A549 (cell line): ENCODE data around the gene ELF4. TPM values are rescaled to one million over a fixed set of nuclear protein-coding genes. Genes with fewer than 3 reads are reported as not detected.

Experiments used
- ATAC-seq, 2 experiments: fragments of 200-7000 bp in 1 of 2; fragments of >200 bp in 1 of 2; cut with Nextera tagmentation in 1 of 2; cut with Tn5 transposase in 1 of 2; 3 replicates each; pipeline versions ENCODE4 v1.8.0 to v1.9.1; 2018 to 2020; ENCODE audit warnings: mild to moderate bottlenecking in 1 of 2, moderate library complexity in 1 of 2
- CTCF ChIA-PET: fragments of 300-600 bp; sonication (Branson Sonifier 250); formaldehyde crosslinking; extraction: SDS; loops from one replicate; lab custom pipeline; 2021; ENCODE audit warnings: antibody characterized with exemption, inconsistent platforms; lab: Yijun Ruan, JAX
- POLR2A ChIA-PET: fragments of 350-600 bp; formaldehyde crosslinking; extraction: SDS; loops from one replicate; lab custom pipeline; 2021; ENCODE audit warnings: antibody characterized with exemption, inconsistent platforms; lab: Yijun Ruan, JAX
- DNase-seq, 2 experiments: peaks; one replicate each; pipeline versions ENCODE4 v3.0.0 to v3.0.0-alpha.2; 2011 to 2016; ENCODE audit warnings: low read depth in 1 of 2, low spot score in 1 of 2
- FAIRE-seq: peaks from 2 replicates; lab custom pipeline; 2011; peaks lifted over from hg19 to GRCh38; lab: Jason Lieb, UNC
- H3K27ac ChIP-seq, 2 experiments: fragments of >200 bp; sonication (Bioruptor Twin); formaldehyde crosslinking; 3 replicates each; pipeline ENCODE4 v1.5.1; 2016 to 2017
- H3K4me1 ChIP-seq: fragments of >200 bp; sonication (Bioruptor Twin); formaldehyde crosslinking; 3 replicates; pipeline ENCODE4 v1.6.1; 2016
- H3K4me2 ChIP-seq: fragments of >200 bp; sonication (Bioruptor Twin); formaldehyde crosslinking; 3 replicates; pipeline ENCODE4 v1.6.1; 2016
- H3K4me3 ChIP-seq: fragments of >200 bp; sonication (Bioruptor Twin); formaldehyde crosslinking; 3 replicates; pipeline ENCODE4 v1.5.1; 2016
- H3K9me3 ChIP-seq: fragments of >200 bp; sonication (Bioruptor Twin); formaldehyde crosslinking; 3 replicates; pipeline ENCODE4 v1.6.1; 2016
- BHLHE40 ChIP-seq: IDR thresholded peaks from 2 replicates; pipeline ENCODE4 v1.6.1; 2012; ENCODE audit warnings: low read depth, low read length, inconsistent platforms
- CHD4 ChIP-seq: fragments of 200-600 bp; sonication (generic); IDR thresholded peaks from 2 replicates; pipeline ENCODE4 v1.6.1; 2016; ENCODE audit warnings: antibody characterized with exemption, mild to moderate bottlenecking, borderline replicate concordance
- FOXS1 ChIP-seq: fragments of 250-450 bp; sonication (Bioruptor Pico); IDR thresholded peaks from 2 replicates; pipeline ENCODE4 v1.5.0; 2020; ENCODE audit warnings: mild to moderate bottlenecking, moderate library complexity
- GATA3 ChIP-seq: IDR thresholded peaks from 2 replicates; pipeline ENCODE4 v1.6.1; 2012; ENCODE audit warnings: borderline replicate concordance
- HDAC2 ChIP-seq: fragments of 200-600 bp; sonication (generic); IDR thresholded peaks from 2 replicates; pipeline ENCODE4 v1.6.1; 2016
- HOXA7 ChIP-seq: fragments of 250-450 bp; sonication (Bioruptor Pico); IDR thresholded peaks from 2 replicates; pipeline ENCODE4 v1.5.0; 2020; ENCODE audit warnings: mild to moderate bottlenecking, moderate library complexity
- HOXB5 ChIP-seq: fragments of 250-450 bp; sonication (Bioruptor Pico); IDR thresholded peaks from 2 replicates; pipeline ENCODE4 v1.5.0; 2020; ENCODE audit warnings: mild to moderate bottlenecking, moderate library complexity
- KDM1A ChIP-seq: fragments of 200-600 bp; sonication (generic); IDR thresholded peaks from 2 replicates; pipeline ENCODE4 v1.6.1; 2016; ENCODE audit warnings: low read depth, mild to moderate bottlenecking
- MAZ ChIP-seq: fragments of 150-350 bp; IDR thresholded peaks from 2 replicates; pipeline ENCODE4 v1.6.1; 2014; ENCODE audit warnings: antibody characterized with exemption, low read depth, low read length, borderline replicate concordance
- MYC ChIP-seq: IDR thresholded peaks from 2 replicates; pipeline ENCODE4 v1.6.1; 2012; ENCODE audit warnings: mild to moderate bottlenecking, inconsistent platforms, low read length, improper control_type of control experiment, borderline replicate concordance
- NR3C1 ChIP-seq: fragments of >200 bp; sonication (Bioruptor Twin); formaldehyde crosslinking; IDR thresholded peaks from 3 replicates; pipeline ENCODE4 v1.6.1; 2017
- POLR2A ChIP-seq: IDR thresholded peaks from 2 replicates; pipeline ENCODE4 v1.6.1; 2012; ENCODE audit warnings: mild to moderate bottlenecking, low read length
- RARB ChIP-seq: fragments of 250-450 bp; sonication (Bioruptor Pico); IDR thresholded peaks from 2 replicates; pipeline ENCODE4 v1.8.0; 2021; ENCODE audit warnings: mild to moderate bottlenecking, moderate library complexity
- RCOR1 ChIP-seq: fragments of 150-350 bp; IDR thresholded peaks from 2 replicates; pipeline ENCODE4 v1.6.1; 2014; ENCODE audit warnings: antibody characterized with exemption, low read length, low read depth
- RFX5 ChIP-seq: fragments of 450-650 bp; IDR thresholded peaks from 2 replicates; pipeline ENCODE4 v1.7.1; 2014; ENCODE audit warnings: antibody characterized with exemption, mild to moderate bottlenecking, moderate library complexity
- SMC3 ChIP-seq: fragments of >200 bp; sonication (Bioruptor Twin); formaldehyde crosslinking; IDR thresholded peaks from 3 replicates; pipeline ENCODE4 v1.6.1; 2018; ENCODE audit warnings: inconsistent platforms
- TFCP2L1 ChIP-seq: fragments of 250-450 bp; sonication (Bioruptor Pico); IDR thresholded peaks from 2 replicates; pipeline ENCODE4 v1.5.0; 2021; ENCODE audit warnings: mild to moderate bottlenecking
- ZC3H11A ChIP-seq: fragments of 450-650 bp; IDR thresholded peaks from 2 replicates; pipeline ENCODE4 v1.6.1; 2014; ENCODE audit warnings: antibody characterized with exemption, mild to moderate bottlenecking
- ZFP36 ChIP-seq: fragments of 450-650 bp; IDR thresholded peaks from 2 replicates; pipeline ENCODE4 v1.6.1; 2014; ENCODE audit warnings: borderline replicate concordance; ENCODE audit not compliant: partially characterized antibody
- WGBS: methylation state at CpG from one replicate; pipeline ENCODE4 v1.1.6; 2017; ENCODE audit errors: missing lambda C conversion rate; 5-methylcytosine and 5-hydroxymethylcytosine counted together
- polyA plus RNA-seq, 4 experiments: library from polyadenylated mRNA; depleted of rRNA in 3 of 4; stranded (reverse); fragments of >200 nt; fragmentation: RNase III in 1 of 4; extraction: RNeasy Plus Mini Kit Qiagen cat#74134 plus additional on column Dnase treatment in 1 of 4; gene quantifications; 2 replicates in 3 of 4; 3 replicates in 1 of 4; pipeline ENCODE4 v1.2.3, GENCODE V29; 2011 to 2017
- TF ChIP-seq, protein P1 (sequence below): fragments of >200 bp; sonication (Bioruptor Twin); formaldehyde crosslinking; IDR thresholded peaks from 3 replicates; pipeline ENCODE4 v1.6.1; 2016
- TF ChIP-seq, protein P2 (sequence below): fragments of >200 bp; sonication (Bioruptor Twin); formaldehyde crosslinking; IDR thresholded peaks from 2 replicates; pipeline ENCODE4 v1.6.1; 2016
- TF ChIP-seq, protein P3 (sequence below): fragments of 450-650 bp; IDR thresholded peaks from 2 replicates; pipeline ENCODE4 v1.6.1; 2014; ENCODE audit warnings: antibody characterized with exemption
- TF ChIP-seq, protein P4 (sequence below): fragments of >200 bp; sonication (Bioruptor Twin); formaldehyde crosslinking; IDR thresholded peaks from 3 replicates; pipeline ENCODE4 v1.5.1; 2016
- TF ChIP-seq, protein P5 (sequence below): fragments of 250-450 bp; sonication (Bioruptor Pico); IDR thresholded peaks from 2 replicates; pipeline ENCODE4 v1.5.0; 2020; ENCODE audit warnings: low read depth, mild to moderate bottlenecking, moderate library complexity
- TF ChIP-seq, protein P6 (sequence below): IDR thresholded peaks from 2 replicates; pipeline ENCODE4 v1.6.1; 2012

ELF4 gene
- polyA plus RNA-seq, 2 of the 4 experiments (the other 2 are of a cell fraction), result 16.0 to 18.0 TPM

DNA sequence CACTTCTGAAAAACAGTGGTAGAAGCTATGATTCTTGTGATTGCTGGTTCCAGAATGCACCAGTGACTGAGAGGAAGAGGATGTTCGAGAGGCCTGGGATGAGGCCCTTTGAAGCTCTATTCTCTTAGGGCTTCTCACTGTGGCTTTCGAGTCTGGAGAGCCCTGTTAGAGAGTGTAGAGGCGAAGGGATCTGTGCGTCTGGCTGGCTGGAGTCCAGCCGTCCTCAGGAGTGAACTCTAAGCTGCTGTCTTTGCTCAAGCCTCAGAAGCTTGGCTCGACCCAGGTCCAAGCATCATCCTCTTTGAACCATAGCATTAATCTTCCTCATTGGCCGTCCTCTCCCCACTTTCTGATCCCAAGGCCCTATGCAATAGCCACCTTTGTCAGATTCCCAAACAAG lies 51.6 kb downstream of the ELF4 start:
- FAIRE-seq (no peak), DNase-seq (no peak), ATAC-seq (no peak)
- Histone ChIP-seq H3K4me2 (no peak overlapping the region), H3K4me3 (no peak overlapping the region), H3K4me1 (peaks cover 5% of the 10 kb centered on the region; the same call in 1 of the 3 replicates), H3K27ac (no peak overlapping the region), H3K9me3 (no peaks in the 10 kb centered on the region)
- POLR2A ChIA-PET, result no interaction called here
- CTCF ChIA-PET, result interaction anchor here (1.1 to 2.5 kb wide), 2 partner anchors 19 to 458 kb away, joined by 4 to 23 read pairs; no protein-coding TSS in a partner anchor
- WGBS, result 92% methylated on average over 5 of the region's 7 CpGs
- TF ChIP-seq GATA3 (no peak), RFX5 (no peak), CHD4 (no peak), KDM1A (no peak), ZFP36 (no peak), HDAC2 (no peak), HOXB5 (no peak), TFCP2L1 (no peak), HOXA7 (CRISPR knock-in tag) (no peak), RARB (CRISPR knock-in tag) (no peak)

DNA sequence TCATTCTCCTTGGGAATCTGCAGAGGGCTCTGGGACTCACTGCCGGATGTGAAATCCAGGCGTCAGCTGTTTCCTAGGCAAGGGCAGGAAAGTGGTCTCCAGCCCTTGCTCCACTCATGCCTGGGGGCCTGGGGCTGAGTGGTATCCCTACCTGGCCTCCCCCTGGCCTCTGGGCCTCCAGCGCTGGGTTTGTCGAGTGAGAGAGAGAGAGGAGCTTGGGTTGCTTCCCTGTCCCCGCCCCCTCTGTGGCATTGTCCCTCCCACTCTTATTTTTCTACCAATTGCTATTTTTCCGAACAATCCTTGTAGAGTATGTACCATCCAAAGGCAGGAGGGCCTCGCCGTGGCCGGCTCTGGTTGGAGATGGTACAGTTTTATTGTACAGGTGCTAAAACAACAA lies 53.1 kb downstream of the ELF4 start:
- no peaks in the 10 kb centered on the region for H3K9me3 ChIP-seq
- DNase-seq, result no peak
- no peak for FAIRE-seq
- ATAC-seq, result no peak
- H3K4me2 ChIP-seq, result no peak overlapping the region
- H3K4me3 ChIP-seq, result no peak overlapping the region
- no peak overlapping the region for H3K27ac ChIP-seq
- H3K4me1 ChIP-seq, result peaks cover 5% of the 10 kb centered on the region; the same call in 1 of the 3 replicates
- CTCF ChIA-PET, result no interaction called here
- WGBS, result 74% methylated on average over 7 of the region's 9 CpGs
- POLR2A ChIA-PET, result no interaction called here
- TF ChIP-seq FOXS1 (CRISPR knock-in tag), result no peak
- TF ChIP-seq MYC, result no peak
- no peak for TF ChIP-seq GATA3
- TF ChIP-seq, protein P1, sequence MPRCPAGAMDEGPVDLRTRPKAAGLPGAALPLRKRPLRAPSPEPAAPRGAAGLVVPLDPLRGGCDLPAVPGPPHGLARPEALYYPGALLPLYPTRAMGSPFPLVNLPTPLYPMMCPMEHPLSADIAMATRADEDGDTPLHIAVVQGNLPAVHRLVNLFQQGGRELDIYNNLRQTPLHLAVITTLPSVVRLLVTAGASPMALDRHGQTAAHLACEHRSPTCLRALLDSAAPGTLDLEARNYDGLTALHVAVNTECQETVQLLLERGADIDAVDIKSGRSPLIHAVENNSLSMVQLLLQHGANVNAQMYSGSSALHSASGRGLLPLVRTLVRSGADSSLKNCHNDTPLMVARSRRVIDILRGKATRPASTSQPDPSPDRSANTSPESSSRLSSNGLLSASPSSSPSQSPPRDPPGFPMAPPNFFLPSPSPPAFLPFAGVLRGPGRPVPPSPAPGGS, result no peak
- TF ChIP-seq RCOR1, result no peak
- TF ChIP-seq, protein P2, sequence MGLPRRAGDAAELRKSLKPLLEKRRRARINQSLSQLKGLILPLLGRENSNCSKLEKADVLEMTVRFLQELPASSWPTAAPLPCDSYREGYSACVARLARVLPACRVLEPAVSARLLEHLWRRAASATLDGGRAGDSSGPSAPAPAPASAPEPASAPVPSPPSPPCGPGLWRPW, result no peak
- TF ChIP-seq, protein P3, sequence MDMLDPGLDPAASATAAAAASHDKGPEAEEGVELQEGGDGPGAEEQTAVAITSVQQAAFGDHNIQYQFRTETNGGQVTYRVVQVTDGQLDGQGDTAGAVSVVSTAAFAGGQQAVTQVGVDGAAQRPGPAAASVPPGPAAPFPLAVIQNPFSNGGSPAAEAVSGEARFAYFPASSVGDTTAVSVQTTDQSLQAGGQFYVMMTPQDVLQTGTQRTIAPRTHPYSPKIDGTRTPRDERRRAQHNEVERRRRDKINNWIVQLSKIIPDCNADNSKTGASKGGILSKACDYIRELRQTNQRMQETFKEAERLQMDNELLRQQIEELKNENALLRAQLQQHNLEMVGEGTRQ, result no peak
- TF ChIP-seq NR3C1, result no peak
- no peak for TF ChIP-seq MAZ
- TF ChIP-seq, protein P4, sequence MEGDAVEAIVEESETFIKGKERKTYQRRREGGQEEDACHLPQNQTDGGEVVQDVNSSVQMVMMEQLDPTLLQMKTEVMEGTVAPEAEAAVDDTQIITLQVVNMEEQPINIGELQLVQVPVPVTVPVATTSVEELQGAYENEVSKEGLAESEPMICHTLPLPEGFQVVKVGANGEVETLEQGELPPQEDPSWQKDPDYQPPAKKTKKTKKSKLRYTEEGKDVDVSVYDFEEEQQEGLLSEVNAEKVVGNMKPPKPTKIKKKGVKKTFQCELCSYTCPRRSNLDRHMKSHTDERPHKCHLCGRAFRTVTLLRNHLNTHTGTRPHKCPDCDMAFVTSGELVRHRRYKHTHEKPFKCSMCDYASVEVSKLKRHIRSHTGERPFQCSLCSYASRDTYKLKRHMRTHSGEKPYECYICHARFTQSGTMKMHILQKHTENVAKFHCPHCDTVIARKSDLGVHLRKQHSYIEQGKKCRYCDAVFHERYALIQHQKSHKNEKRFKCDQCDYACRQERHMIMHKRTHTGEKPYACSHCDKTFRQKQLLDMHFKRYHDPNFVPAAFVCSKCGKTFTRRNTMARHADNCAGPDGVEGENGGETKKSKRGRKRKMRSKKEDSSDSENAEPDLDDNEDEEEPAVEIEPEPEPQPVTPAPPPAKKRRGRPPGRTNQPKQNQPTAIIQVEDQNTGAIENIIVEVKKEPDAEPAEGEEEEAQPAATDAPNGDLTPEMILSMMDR, result no peak
- TF ChIP-seq RARB (CRISPR knock-in tag), result no peak
- TF ChIP-seq, protein P5, sequence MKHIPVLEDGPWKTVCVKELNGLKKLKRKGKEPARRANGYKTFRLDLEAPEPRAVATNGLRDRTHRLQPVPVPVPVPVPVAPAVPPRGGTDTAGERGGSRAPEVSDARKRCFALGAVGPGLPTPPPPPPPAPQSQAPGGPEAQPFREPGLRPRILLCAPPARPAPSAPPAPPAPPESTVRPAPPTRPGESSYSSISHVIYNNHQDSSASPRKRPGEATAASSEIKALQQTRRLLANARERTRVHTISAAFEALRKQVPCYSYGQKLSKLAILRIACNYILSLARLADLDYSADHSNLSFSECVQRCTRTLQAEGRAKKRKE, result no peak
- TF ChIP-seq BHLHE40, result no peak
- no peak for TF ChIP-seq KDM1A
- TF ChIP-seq, protein P6, sequence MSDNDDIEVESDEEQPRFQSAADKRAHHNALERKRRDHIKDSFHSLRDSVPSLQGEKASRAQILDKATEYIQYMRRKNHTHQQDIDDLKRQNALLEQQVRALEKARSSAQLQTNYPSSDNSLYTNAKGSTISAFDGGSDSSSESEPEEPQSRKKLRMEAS, result no peak
- no peak for TF ChIP-seq TFCP2L1
- no peak for TF ChIP-seq SMC3
- TF ChIP-seq POLR2A, result no peak
- TF ChIP-seq ZC3H11A, result no peak
